HUES64 (cell line): ENCODE measurements around the gene COL4A1.

Source experiments
- H3K27ac ChIP-seq: 2 replicates; pipeline ENCODE4 v1.7.0; 2013; ENCODE audit warnings: low read depth, low read length, inconsistent platforms
- H3K27me3 ChIP-seq: 2 replicates; pipeline ENCODE4 v1.6.1; 2013; ENCODE audit warnings: mild to moderate bottlenecking, low read length; ENCODE audit not compliant: insufficient read depth
- H3K36me3 ChIP-seq: 2 replicates; pipeline ENCODE4 v1.6.1; 2013; ENCODE audit warnings: mild to moderate bottlenecking, low read length; ENCODE audit not compliant: insufficient read depth
- H3K4me1 ChIP-seq: 2 replicates; pipeline ENCODE4 v1.6.1; 2013; ENCODE audit warnings: mild to moderate bottlenecking, low read length, moderate library complexity; ENCODE audit not compliant: insufficient read depth
- H3K4me3 ChIP-seq: 2 replicates; pipeline ENCODE4 v1.5.1; 2013; ENCODE audit warnings: mild to moderate bottlenecking, low read length, moderate library complexity
- H3K9ac ChIP-seq: 2 replicates; pipeline ENCODE4 v1.6.1; 2013; ENCODE audit warnings: mild to moderate bottlenecking, low read depth, low read length
- H3K9me3 ChIP-seq: 2 replicates; pipeline ENCODE4 v1.6.1; 2013; ENCODE audit warnings: low read depth, low read length; ENCODE audit not compliant: insufficient read depth
- WGBS: fragments of 150-250, 120-280 bp; methylation state at CpG from one replicate; pipeline ENCODE4 v1.1.7; 2013; ENCODE audit warnings: missing lambda C conversion rate; 5-methylcytosine and 5-hydroxymethylcytosine counted together

COL4A1 gene

DNA sequence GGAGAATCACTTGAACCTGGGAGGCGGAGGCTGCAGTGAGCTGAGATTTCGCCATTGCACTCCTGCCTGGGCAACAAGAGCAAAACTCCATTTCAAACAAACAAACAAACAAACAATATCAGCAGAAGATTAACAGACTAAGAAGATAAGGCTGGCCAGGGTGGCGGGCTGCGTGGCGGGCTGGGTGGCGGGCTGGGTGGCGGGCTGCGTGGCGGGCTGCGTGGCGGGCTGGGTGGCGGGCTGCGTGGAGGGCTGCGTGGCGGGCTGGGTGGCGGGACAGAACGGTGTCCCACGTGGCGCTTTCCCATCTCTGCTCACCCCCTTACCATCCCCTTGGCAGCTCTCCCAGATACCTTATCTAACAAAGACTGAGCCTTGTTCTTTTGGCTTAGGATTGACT lies 196.2 kb downstream of the COL4A1 start:
- Histone ChIP-seq H3K9me3 (no peaks in the 10 kb centered on the region), H3K4me1 (peaks cover 4% of the 10 kb centered on the region; the same call in 1 of the 2 replicates), H3K27ac (no peak overlapping the region), H3K4me3 (no peak overlapping the region), H3K9ac (no peak overlapping the region), H3K27me3 (peaks cover 18% of the 10 kb centered on the region), H3K36me3 (no peaks in the 10 kb centered on the region)
- WGBS, result 97% methylated on average over 19 of the region's 19 CpGs

DNA sequence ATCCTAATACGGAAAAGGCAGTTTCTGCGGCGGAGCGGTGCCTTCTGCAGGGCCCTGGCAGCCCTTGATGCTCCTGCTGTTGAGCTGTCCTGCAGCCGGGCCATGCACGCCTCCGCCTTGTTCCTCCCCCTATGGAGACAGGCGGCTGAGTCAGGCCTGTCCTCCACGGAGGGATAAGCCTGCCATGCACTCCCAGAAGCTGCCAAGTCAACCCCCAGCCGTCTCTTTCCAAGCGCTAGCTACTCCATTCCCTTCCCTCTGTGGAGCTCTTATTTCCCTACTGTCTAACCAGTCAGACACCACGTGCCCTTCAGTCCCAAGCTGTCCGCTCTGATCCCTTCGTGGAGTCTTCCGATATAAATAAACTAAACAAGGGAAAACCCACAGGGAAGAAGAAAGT lies 197.0 kb downstream of the COL4A1 start:
- peaks cover 4% of the 10 kb centered on the region; the same call in 1 of the 2 replicates for H3K4me1 ChIP-seq
- peaks cover 10% of the 10 kb centered on the region; the same call in 1 of the 2 replicates for H3K27me3 ChIP-seq
- no peak overlapping the region for H3K4me3 ChIP-seq
- H3K36me3 ChIP-seq, result no peaks in the 10 kb centered on the region
- no peak overlapping the region for H3K9ac ChIP-seq
- H3K9me3 ChIP-seq, result no peaks in the 10 kb centered on the region
- 29% methylated on average over 15 of the region's 15 CpGs for WGBS
- H3K27ac ChIP-seq, result no peak overlapping the region

DNA sequence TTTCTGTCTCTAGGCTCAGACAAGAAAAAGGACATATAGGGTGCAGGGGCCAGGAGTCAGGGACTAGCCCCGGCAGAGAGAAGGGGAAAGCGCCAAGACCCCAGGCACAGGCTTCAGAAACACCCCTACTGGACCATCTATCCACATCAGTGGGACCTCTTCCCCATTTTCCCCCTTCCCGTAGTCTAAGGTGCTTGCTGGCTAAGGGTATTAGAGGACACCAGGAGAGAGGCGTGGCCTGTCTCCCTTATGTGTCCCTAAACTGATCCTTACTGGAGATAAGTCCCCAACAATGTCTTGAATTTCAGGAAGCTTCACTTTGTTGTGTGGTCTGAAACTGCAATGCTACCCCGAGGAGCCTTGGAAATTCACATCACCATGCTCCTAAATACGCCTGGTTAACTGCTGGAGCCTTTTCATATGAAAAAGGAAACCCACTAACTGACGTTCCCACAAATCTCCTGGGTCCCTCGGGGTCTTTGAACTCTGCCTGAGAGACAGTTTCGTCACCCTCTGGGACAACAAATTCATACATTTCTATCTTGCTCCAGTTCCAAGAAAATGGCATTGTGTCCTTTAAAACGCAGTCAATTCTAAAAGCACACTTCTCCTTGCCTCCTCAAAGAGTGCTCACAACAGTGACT lies 197.7 kb downstream of the COL4A1 start:
- Histone ChIP-seq H3K4me1 (peaks cover 4% of the 10 kb centered on the region; the same call in 1 of the 2 replicates), H3K9ac (no peak overlapping the region), H3K27ac (peak overlapping the region; percentile 3; the same call in 1 of the 2 replicates), H3K27me3 (peaks cover 3% of the 10 kb centered on the region; the same call in 1 of the 2 replicates), H3K9me3 (no peaks in the 10 kb centered on the region), H3K36me3 (no peaks in the 10 kb centered on the region), H3K4me3 (no peak overlapping the region)
- WGBS, result 20% methylated on average over 9 of the region's 10 CpGs

DNA sequence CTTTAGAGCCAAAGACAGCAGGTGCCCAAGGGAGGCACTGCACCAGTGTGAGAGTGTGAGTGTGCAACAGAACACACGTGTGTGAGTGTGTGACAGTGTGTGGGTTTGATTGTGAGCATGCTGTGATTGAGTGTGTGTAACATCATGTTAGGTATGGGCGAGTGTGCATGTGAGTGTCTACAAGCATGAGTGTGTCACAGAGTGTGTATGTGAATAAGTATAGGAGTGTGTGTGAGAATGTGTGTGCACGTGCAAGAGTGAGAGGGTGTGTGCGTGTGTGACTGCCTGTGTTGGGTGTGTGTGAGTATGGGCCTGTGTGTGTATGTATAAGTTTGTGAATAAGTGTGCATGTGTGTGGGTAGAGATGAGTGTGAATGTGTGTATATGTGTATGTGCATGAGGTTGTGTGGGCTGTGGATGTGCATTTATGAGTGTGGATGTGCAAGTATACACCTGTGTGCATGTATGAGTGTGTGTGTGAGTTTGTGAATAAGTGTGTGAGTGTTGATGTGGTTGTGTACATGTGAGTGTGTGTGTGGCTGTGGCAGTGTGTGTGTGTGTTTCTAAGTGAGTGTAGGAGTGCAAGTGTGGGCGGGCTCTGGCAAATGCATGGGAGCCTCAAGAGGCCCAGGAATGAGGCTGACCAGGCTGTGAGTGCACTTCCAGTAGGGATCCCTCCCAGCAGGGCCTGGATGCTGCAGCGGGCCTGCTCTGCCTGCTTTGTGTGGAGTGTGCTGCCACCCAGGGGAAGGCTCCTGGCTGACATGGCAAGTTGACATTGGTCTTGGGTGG lies 198.4 kb downstream of the COL4A1 start:
- 72% methylated on average over 6 of the region's 6 CpGs for WGBS
- H3K9ac ChIP-seq, result no peak overlapping the region
- H3K4me1 ChIP-seq, result peaks cover 4% of the 10 kb centered on the region; the same call in 1 of the 2 replicates
- H3K4me3 ChIP-seq, result no peak overlapping the region
- H3K27ac ChIP-seq, result no peak overlapping the region; the same call in 1 of the 2 replicates
- no peaks in the 10 kb centered on the region for H3K27me3 ChIP-seq
- no peaks in the 10 kb centered on the region for H3K9me3 ChIP-seq
- H3K36me3 ChIP-seq, result no peaks in the 10 kb centered on the region

DNA sequence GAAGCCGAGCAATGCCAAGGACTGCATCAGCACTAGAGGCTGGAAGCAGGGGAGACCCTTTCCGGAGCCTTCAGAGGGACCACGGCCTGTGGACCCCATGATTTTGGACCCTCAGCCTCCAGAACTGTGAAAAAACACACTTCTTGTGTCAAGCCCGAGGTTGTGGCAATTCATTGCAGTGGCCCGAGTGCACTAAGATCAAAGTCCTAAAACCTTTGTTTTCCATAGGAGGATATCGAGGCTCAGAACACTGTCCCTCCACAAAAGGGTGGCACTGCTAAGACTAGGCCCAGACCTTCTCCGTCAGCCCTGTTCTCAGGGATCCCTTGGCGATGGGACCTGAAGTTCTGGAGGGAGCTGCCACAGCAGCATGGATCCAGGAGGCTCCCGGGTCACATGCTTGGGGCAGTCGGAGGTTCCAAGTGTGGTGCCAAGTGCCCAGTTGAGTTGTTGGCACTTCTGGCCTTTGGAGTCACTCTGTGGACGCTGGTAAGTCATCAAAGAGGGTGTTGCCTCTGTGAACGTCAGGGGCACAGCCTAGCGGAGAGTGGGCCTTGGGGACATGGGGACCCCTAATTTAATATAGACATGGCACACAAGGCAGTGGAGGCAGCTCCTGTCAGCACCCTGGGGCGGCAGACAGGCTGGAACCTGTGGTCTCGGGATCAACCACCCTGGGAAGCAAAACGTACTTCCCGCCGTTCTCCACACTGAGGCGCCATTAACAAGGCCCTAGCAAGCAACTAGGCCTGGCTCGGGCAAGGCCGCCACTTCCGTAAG lies 199.2 kb downstream of the COL4A1 start:
- Histone ChIP-seq H3K36me3 (no peaks in the 10 kb centered on the region), H3K9me3 (no peaks in the 10 kb centered on the region), H3K27ac (no peak overlapping the region), H3K4me3 (no peak overlapping the region), H3K4me1 (peaks cover 4% of the 10 kb centered on the region; the same call in 1 of the 2 replicates), H3K9ac (no peak overlapping the region), H3K27me3 (no peaks in the 10 kb centered on the region)
- WGBS, result 89% methylated on average over 22 of the region's 22 CpGs

DNA sequence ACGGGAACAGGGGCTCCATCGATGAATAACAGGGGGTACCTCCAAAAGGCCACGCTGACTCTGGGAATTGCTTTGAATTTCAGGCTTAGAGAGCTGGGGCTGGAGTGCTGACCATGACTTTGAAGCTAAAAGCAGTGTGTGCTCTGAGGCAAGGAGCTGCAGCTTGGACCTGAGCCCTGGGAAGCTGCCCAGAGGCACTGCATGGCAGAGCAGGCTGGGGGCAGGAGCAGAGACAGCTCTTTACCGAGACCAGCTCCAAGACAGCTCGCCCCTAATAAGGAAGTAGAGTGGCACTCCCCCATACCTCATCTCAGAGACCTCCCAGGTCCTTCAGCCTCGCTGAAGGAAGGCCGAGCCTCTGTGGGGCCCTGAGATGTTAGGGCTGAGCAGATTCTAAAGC lies 200.2 kb downstream of the COL4A1 start:
- no peaks in the 10 kb centered on the region for H3K9me3 ChIP-seq
- no peak overlapping the region for H3K9ac ChIP-seq
- H3K27me3 ChIP-seq, result no peaks in the 10 kb centered on the region
- no peak overlapping the region for H3K4me3 ChIP-seq
- peaks cover 4% of the 10 kb centered on the region; the same call in 1 of the 2 replicates for H3K4me1 ChIP-seq
- H3K36me3 ChIP-seq, result no peaks in the 10 kb centered on the region
- no peak overlapping the region for H3K27ac ChIP-seq
- WGBS, result 77% methylated on average over 7 of the region's 7 CpGs

DNA sequence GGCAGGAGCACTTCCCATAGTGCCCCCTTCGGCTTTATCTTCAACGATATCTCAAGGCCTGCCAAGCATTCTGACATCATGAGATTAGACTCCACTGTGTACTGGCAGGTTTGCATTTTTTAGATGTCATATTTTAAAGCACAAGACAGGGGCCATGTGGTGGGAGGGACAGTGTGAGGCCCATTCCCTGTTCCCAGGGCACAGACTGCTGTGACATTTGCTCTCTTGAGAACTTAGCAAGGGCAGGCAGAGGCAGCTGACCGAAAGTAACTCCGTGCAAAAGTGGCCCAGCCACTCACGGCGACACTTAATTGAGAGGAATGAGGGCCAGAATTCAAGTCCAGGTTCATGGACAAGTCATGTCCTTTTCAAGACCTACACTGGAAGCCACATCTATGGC lies 201.8 kb downstream of the COL4A1 start:
- Histone ChIP-seq H3K27me3 (no peaks in the 10 kb centered on the region), H3K36me3 (no peaks in the 10 kb centered on the region), H3K9me3 (no peaks in the 10 kb centered on the region; the same call in 1 of the 2 replicates), H3K4me3 (no peak overlapping the region), H3K27ac (no peak overlapping the region), H3K4me1 (peaks cover 3% of the 10 kb centered on the region; the same call in 1 of the 2 replicates), H3K9ac (no peak overlapping the region)
- WGBS, result 97% methylated on average over 6 of the region's 6 CpGs

DNA sequence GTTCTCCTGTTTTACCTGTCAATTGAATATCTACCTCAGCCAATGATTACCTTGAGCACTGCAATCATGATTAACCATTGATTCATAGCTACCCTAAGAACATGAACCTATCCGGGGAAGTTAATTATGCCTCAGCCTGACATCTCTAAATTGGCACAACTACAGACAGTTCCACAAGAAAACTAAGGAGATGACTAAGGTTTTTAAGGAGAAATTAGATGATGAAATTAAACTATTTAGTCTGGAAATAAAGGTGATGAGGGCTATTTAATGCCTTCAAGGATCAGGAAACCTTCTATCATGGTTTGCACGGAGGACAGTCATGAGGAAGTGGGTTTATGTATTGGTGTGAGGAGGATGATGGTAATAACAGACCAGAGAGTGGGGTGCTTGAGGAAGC lies 203.4 kb downstream of the COL4A1 start:
- no peaks in the 10 kb centered on the region for H3K27me3 ChIP-seq
- H3K36me3 ChIP-seq, result no peaks in the 10 kb centered on the region
- H3K9ac ChIP-seq, result no peak overlapping the region
- no peaks in the 10 kb centered on the region for H3K4me1 ChIP-seq
- H3K4me3 ChIP-seq, result no peak overlapping the region
- H3K9me3 ChIP-seq, result peaks cover 13% of the 10 kb centered on the region
- WGBS, result 93% methylated on average over 2 of the region's 2 CpGs
- no peak overlapping the region for H3K27ac ChIP-seq

DNA sequence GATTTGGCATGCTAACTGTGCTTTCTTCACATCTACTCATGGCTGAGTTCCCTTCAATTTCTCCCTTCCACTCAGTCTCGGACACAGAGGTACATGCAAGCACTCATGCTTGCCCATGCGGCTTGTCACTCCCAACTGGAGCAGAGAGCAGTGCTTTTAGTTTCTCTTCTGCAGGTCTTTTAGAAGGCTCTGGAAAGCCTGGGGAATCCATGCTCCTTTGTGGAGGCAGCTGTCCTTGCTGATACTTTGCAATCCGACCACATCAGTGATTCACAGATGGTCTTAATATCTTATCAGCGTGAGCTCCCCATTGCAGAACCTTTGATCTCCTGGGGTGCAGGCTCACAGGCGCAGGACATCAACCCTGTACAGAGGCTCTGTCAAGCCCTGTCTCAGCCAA lies 203.9 kb downstream of the COL4A1 start:
- no peak overlapping the region for H3K4me3 ChIP-seq
- no peaks in the 10 kb centered on the region for H3K36me3 ChIP-seq
- H3K9ac ChIP-seq, result no peak overlapping the region
- no peaks in the 10 kb centered on the region for H3K4me1 ChIP-seq
- H3K9me3 ChIP-seq, result peaks cover 17% of the 10 kb centered on the region
- H3K27me3 ChIP-seq, result no peaks in the 10 kb centered on the region
- 91% methylated on average over 5 of the region's 5 CpGs for WGBS
- no peak overlapping the region for H3K27ac ChIP-seq

DNA sequence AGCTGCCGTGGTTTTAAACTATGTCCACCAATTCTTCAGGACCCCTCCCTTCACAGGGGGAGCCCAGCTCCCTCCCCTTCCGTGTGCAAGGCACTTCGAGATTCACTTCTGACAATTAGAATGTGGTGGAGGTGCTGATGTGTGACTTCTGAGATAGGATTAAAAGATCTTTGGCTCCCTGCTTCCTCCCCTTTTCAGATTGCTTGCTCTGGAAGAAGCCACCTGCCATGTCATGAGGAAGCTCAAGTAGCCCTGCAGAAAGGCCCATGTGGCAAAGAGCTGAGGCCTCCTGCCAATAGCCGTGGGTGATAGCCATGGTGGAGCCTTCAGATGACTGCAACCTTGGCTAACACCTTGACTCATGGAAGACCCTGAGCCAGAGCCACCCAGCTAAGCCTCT lies 204.9 kb downstream of the COL4A1 start:
- Histone ChIP-seq H3K4me1 (no peaks in the 10 kb centered on the region), H3K36me3 (no peaks in the 10 kb centered on the region), H3K9ac (no peak overlapping the region), H3K4me3 (no peak overlapping the region), H3K27ac (no peak overlapping the region), H3K9me3 (peaks cover 18% of the 10 kb centered on the region), H3K27me3 (no peaks in the 10 kb centered on the region)
- WGBS, result 95% methylated on average over 4 of the region's 4 CpGs

DNA sequence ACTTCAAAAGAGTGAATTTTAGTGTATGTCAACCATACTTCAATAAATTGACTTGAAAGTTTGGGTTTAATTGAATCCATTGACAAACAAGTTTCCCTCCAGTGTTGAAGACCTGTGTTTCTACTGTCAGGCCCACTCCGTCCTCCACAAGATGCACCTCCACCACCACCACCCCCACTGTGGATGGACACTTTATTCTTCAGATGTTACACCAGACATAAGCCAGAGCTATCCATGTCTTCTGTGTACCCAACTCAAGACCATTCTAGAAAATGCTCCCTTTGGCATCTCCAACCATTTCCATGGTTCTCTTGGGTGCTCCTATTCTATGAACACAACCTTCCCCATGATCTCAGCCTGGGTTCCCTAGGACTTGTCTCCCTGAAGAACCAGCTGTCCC lies 207.0 kb downstream of the COL4A1 start:
- no peaks in the 10 kb centered on the region for H3K36me3 ChIP-seq
- H3K27ac ChIP-seq, result no peak overlapping the region
- no peak overlapping the region for H3K4me3 ChIP-seq
- no peak overlapping the region for H3K9ac ChIP-seq
- H3K27me3 ChIP-seq, result no peaks in the 10 kb centered on the region
- peaks cover 18% of the 10 kb centered on the region for H3K9me3 ChIP-seq
- H3K4me1 ChIP-seq, result 0 out of 2 replicates have a peak, but pooled peaks cover under 1% of the 10 kb centered on the region
- WGBS, result 92% methylated on average over 1 of the region's 1 CpG
